ENCODE data around the gene CHMP1B.

Gene CHMP1B

GRCh38 chr18:11818486-11819203, 32.6 kb upstream of the CHMP1B start:
- H3K4me1 Mint-ChIP-seq: no peaks in the 10 kb centered on the region
- no peaks in the 10 kb centered on the region for H3K27me3 Mint-ChIP-seq (ENCODE audit: low read depth)
- H3K4me3 Mint-ChIP-seq: no peak overlapping the region
- TF ChIP-seq, protein P1, sequence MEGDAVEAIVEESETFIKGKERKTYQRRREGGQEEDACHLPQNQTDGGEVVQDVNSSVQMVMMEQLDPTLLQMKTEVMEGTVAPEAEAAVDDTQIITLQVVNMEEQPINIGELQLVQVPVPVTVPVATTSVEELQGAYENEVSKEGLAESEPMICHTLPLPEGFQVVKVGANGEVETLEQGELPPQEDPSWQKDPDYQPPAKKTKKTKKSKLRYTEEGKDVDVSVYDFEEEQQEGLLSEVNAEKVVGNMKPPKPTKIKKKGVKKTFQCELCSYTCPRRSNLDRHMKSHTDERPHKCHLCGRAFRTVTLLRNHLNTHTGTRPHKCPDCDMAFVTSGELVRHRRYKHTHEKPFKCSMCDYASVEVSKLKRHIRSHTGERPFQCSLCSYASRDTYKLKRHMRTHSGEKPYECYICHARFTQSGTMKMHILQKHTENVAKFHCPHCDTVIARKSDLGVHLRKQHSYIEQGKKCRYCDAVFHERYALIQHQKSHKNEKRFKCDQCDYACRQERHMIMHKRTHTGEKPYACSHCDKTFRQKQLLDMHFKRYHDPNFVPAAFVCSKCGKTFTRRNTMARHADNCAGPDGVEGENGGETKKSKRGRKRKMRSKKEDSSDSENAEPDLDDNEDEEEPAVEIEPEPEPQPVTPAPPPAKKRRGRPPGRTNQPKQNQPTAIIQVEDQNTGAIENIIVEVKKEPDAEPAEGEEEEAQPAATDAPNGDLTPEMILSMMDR (IDR thresholded peaks at IDR 0.05; ENCODE audit: unreplicated experiment in 3 of 3): no peak
- H3K9me3 Mint-ChIP-seq: peaks cover 6% of the 10 kb centered on the region
- H3K27ac Mint-ChIP-seq: no peak overlapping the region
- H3K36me3 Mint-ChIP-seq (ENCODE audit: low read depth): no peaks in the 10 kb centered on the region

GRCh38 chr18:11819938-11820337, 31.3 kb upstream of the CHMP1B start:
- no peak overlapping the region for H3K4me3 Mint-ChIP-seq
- no peaks in the 10 kb centered on the region for H3K36me3 Mint-ChIP-seq (ENCODE audit: low read depth)
- peaks cover 6% of the 10 kb centered on the region for H3K9me3 Mint-ChIP-seq
- no peaks in the 10 kb centered on the region for H3K4me1 Mint-ChIP-seq
- H3K27ac Mint-ChIP-seq: no peak overlapping the region
- TF ChIP-seq, protein P1 (IDR thresholded peaks at IDR 0.05; ENCODE audit: unreplicated experiment in 3 of 3): no peak
- H3K27me3 Mint-ChIP-seq (ENCODE audit: low read depth): no peaks in the 10 kb centered on the region

DNA sequence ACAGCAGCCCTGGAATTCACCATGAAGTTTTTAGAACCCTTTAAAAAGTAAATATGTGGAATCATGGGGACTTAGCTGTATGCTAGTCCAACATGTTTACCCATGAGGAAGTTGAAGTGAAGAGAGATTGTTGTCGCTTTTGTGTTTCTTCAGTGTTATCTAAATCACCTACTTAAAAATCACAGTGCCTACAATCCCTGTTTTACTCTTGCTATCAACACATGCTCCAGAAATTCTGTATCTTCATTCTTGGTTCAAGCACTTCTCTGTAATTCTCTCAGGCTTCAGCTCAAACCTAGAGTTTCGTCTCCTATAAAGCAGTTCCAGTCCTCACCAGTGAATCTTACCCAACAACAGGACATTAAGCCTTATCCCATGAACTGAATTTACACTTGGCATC, 30.5 kb upstream of the CHMP1B start:
- Mint-ChIP-seq H3K9me3 (peaks cover 3% of the 10 kb centered on the region), H3K4me1 (no peaks in the 10 kb centered on the region), H3K27me3 (ENCODE audit: low read depth) (no peaks in the 10 kb centered on the region), H3K36me3 (ENCODE audit: low read depth) (no peaks in the 10 kb centered on the region), H3K4me3 (no peak overlapping the region), H3K27ac (no peak overlapping the region)
- TF ChIP-seq, protein P1 (IDR thresholded peaks at IDR 0.05; ENCODE audit: unreplicated experiment in 3 of 3): no peak

DNA sequence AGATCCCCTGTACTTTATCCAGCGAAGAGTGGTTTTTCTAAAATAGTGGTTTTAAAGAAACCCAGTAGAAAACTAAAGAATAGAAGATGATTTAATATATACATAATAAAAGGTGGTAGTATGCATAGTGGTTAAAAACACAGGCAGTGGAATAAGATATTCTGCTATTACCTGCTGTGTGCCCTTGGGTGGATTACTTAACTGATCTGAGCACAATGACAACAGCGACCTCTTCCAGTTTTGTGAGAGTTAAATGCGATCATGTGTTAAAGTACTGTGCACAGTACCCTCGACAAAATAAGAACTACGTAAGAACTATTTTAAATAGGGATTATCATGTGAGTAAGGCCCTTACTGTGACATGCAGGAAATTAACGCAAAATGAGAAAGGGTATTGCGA, 30.0 kb upstream of the CHMP1B start:
- Mint-ChIP-seq H3K9me3 (peaks cover 3% of the 10 kb centered on the region), H3K27ac (no peak overlapping the region), H3K4me3 (no peak overlapping the region), H3K27me3 (ENCODE audit: low read depth) (no peaks in the 10 kb centered on the region), H3K36me3 (ENCODE audit: low read depth) (no peaks in the 10 kb centered on the region), H3K4me1 (no peaks in the 10 kb centered on the region)
- TF ChIP-seq, protein P1 (IDR thresholded peaks at IDR 0.05; ENCODE audit: unreplicated experiment in 3 of 3): no peak

DNA sequence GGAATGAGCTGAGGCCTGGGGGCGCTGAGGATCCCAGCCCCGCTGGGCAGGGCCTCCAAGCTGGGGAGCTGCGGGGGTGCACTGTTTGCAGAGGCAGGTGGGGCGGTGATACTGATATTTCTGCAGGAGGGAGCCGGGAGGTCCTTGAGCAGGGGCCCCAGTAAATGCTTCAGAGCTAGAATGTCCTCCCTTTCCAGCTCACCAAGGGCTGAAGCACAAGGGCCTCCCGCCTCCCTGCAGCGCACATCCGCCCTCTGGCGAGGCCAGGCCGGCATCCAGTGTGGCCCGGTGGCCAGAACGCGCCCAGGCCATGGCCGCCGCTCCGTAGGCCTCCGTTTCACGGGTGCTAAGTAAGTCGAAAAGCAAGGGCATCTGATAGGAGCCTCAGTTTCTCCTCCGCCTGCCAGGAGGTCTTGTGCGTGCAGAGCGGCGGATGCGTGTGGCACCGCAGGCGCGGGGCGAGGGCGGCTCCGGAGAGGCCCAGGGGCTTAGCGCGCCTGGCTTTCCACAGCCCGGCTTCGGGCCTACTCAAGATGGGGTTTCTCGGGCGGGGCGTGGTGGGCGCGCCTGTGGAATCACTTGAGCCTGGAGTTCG, 29.5 kb upstream of the CHMP1B start:
- Mint-ChIP-seq H3K9me3 (peaks cover 3% of the 10 kb centered on the region), H3K4me3 (no peak overlapping the region), H3K27ac (no peak overlapping the region), H3K36me3 (ENCODE audit: low read depth) (no peaks in the 10 kb centered on the region), H3K4me1 (no peaks in the 10 kb centered on the region), H3K27me3 (ENCODE audit: low read depth) (no peaks in the 10 kb centered on the region)
- TF ChIP-seq, protein P1 (IDR thresholded peaks at IDR 0.05; ENCODE audit: unreplicated experiment in 3 of 3): no peak

GRCh38 chr18:11823545-11823944, 27.7 kb upstream of the CHMP1B start:
- H3K27me3 Mint-ChIP-seq (ENCODE audit: low read depth): no peaks in the 10 kb centered on the region
- H3K4me3 Mint-ChIP-seq: no peak overlapping the region
- H3K36me3 Mint-ChIP-seq (ENCODE audit: low read depth): no peaks in the 10 kb centered on the region
- peaks cover under 1% of the 10 kb centered on the region for H3K9me3 Mint-ChIP-seq
- no peak overlapping the region for H3K27ac Mint-ChIP-seq
- H3K4me1 Mint-ChIP-seq: no peaks in the 10 kb centered on the region
- TF ChIP-seq, protein P1 (IDR thresholded peaks at IDR 0.05; ENCODE audit: unreplicated experiment in 3 of 3): no peak

Data from nephron (organoid).